HG03108 (cell line): Measurements from ENCODE around the gene KLF7.

Source experiments
- ATAC-seq: cut with Tn5 transposase; IDR thresholded peaks from one replicate; pipeline ENCODE4 v1.9.1; 2021; ENCODE audit warnings: moderate library complexity; ENCODE audit not compliant: unreplicated experiment

Gene KLF7

DNA sequence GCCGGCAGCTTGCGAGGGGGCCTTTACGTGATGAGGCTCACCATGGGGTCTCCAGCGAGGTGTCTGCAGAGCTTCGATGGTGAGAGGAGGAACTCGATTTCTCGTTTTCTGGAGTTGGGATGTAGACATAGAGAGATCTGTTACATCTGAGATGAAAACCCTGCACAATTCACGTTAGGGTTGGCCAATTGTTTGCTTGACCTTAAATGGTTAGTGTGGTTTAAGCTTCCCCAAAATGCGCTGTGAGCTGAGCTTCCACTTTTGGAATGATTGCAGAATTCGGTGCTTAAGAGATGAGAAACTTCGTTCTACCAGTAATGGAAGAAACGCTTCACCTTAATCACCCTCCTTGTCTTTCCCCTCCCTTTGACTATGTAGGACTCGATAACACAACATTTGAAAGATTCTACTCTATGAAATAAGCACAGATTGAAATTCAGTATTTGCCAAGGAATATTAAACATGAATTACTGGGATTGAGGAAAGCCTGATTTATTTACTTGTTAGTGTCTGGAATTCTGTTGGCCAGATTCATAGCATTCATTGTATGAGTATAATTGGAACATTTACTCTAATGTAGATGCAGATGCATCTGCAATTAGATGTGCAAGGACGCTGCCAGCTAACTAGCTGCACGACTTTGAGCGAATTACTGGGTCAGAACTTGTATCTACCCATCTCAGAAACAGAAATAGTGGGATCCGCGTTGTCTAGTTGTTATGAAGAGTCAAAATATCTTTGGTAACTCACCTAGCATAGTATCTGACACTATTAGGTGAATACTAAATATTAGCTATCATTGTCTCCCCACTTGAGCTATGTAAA is 1.6 kb upstream of the KLF7 start:
- ATAC-seq, result no peak

- peak; percentile 35 for ATAC-seq
Observed at GRCh38 chr2:207166349-207167098, 776 bp upstream of the KLF7 start.

GRCh38 chr2:207166039-207166348 is 246 bp upstream of the KLF7 start:
- ATAC-seq, result peak; percentile 96

- no peak for ATAC-seq
Observed at GRCh38 chr2:207164006-207164831, 1.5 kb downstream of the KLF7 start.

- ATAC-seq, result no peak
Observed at GRCh38 chr2:207163756-207164005, 2.1 kb downstream of the KLF7 start.

GRCh38 chr2:207163053-207163755 is 2.5 kb downstream of the KLF7 start:
- ATAC-seq, result no peak

- no peak for ATAC-seq
Observed at GRCh38 chr2:207162316-207162715, 3.4 kb downstream of the KLF7 start.

- ATAC-seq, result no peak
Observed at GRCh38 chr2:207161247-207162123, 4.3 kb downstream of the KLF7 start.

DNA sequence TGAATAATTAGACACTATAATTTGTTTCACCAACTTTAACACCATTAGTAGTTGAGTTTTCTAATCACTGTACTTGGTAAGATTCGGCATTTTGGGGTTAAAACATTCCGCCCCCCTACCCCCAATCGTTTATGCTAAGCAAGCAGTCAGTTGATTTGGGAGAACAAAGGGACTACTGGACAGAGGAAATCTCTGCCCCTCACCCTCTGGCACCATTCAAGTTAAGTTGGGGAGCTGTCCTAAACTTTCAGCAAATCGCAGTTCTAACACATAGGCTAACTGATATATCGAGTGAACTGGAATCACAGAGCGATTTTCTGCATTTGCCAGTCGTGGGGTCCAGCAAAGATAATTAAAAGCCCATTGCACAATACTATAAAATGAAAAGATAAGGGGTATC is 5.6 kb downstream of the KLF7 start:
- ATAC-seq, result no peak

GRCh38 chr2:207159002-207159401 is 6.7 kb downstream of the KLF7 start:
- no peak for ATAC-seq

- no peak for ATAC-seq
Observed at GRCh38 chr2:207157731-207158130, 8.0 kb downstream of the KLF7 start.

DNA sequence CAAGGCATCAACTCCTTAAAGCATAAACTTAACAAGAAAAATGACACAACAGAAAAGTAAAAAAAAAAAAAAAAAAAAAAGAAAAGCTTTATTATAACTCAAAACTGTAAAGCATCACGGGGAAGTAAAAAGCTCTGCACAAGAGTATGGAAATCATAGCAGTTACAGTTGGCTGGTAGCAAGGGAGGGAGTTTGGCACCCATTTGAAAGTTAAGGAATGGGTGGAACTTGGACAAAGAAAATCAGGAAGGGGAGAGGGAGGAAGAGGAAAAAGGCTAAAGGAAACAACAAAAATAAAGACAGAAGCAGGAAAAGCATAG is 8.6 kb downstream of the KLF7 start:
- no peak for ATAC-seq

GRCh38 chr2:207156451-207157161 is 9.1 kb downstream of the KLF7 start:
- ATAC-seq, result no peak

DNA sequence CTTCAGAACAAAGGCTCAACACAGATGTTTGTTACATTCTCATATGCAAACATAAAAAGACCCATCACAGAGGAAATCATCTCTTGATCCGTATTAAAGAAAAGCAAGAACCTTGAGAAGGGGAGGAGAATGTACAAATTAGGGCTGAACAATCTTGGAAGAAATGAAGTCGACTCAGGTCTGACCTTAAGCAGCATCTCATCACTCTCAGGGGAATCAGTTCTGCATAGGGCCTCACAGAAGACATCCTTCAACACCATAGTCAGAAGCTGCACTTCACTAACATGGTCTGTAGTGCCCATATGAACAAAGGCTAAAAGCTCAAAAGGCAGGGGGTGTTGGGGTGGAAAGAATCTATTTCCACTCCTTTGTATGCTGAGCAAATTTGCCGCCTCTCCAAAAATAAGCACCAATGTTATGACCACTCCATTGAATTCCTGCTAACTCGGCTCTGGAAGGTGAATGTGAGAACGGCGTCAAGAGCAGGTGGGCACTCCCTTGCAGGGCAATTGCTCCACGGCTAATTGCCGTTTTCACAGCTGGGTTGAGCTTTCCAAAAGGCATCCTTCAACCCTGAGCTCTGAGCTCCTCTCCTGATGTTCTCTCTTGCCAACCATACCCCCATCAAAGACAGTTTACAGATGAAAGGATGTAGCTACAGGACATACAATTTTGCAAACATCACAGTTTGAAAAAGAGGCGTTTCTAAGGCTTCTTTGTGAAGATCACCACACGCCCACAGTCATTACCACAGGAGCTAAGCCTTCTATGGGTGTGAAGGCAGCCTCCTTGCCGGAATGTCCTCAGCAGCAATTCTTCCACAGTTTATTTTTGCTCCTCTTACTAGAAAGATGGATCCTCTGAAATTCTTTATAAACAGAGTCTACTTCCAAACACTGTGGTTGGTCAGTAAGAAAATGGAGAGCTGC is 10.0 kb downstream of the KLF7 start:
- no peak for ATAC-seq

DNA sequence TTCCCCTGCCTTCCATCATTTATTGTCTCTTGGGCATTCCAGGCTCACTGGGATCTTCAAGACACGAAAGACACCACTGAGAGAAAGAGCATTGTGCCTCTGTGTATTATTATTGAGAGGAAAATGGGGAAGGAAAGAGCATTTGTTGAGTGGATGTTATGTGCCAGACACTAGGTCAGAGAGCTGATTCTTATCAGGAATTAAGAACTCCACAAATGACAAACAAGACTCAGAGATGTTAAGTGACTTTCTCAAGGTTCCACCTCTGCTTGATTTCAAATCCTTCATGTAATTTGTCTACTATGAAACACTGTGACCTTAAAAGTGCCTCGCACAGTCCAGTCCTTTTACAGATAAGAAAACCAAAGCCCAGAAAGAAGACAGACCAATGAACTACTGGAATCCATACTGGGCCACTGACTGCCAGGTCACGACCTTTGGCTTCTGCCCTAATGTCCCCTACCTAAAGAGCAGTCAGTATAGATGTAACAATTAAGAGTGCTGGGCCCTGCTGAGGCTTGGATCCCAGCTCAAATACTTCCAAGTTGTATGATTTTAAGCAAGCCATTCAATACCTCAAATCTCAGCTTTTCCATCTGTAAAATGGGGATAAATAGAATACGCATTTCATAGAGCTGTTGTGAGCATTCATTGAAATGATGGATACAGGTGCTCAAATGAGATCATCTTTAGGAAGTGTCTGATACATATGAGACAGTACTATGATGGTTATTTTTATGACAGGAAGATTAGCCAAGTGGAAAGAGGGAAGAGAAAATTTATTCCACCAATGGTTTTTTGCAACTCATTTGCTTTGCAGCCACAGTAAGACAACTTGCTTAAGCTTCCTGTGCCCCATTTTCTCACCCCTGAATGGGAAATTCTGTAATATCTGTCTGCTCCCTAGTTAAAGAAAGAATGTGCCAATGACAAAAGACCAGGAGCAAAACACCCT is 10.9 kb downstream of the KLF7 start:
- no peak for ATAC-seq

- no peak for ATAC-seq
Observed at GRCh38 chr2:207153266-207153975, 12.3 kb downstream of the KLF7 start.

DNA sequence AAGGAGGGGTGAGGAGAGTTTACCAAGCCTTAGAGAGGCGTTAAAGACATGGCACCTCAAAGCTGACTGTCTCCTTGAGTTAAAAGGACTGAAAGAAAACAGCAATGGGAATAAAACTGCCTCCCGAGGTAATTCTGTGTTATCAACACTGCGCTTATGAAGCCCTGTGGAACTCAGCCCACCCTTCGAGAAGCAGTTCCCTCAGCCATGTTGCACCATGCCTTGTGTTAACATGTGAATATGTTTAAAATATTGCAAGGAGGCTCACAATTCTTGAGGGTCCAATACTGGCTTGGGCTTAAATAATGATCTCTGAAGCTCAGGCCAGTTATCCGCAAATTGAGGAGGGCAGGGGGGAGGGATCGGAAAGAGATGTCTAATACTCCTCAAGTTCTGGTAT is 14.7 kb downstream of the KLF7 start:
- ATAC-seq, result no peak
